ENCODE data around the gene GMNN. TPM values are rescaled to one million over a fixed set of nuclear protein-coding genes. Genes with fewer than 3 reads are reported as not detected.

The GMNN gene
- total and polyA plus RNA-seq, 12 donors, result 3.1 to 15.6 (median 6.8) TPM

DNA sequence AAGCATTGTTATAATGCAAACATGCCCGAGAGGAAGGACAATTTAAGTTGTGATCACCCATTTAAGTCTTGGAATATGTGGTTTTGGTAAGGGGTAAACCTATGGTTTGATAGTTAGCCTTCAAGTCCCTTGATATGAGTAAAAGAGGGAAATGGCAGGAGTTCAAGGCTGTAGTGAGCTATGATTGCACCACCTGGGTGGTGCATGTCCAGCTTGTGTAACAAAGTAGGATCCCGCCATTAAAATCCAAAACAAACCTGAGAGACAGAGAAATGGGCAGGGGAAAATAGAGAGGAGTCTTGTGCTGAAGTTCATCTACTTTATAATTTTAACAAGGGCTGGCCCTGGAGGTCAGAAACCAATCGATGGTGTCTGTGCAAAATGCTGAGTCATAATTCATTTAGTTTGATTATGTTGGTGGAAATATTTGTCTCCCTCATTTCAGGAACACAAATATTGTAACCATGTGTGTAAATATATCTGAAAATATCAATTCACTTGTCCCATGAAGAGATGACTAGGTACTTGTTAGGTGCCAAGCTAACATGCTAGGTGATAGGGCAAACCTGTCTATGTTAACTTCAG is 47.2 kb downstream of the GMNN start:
- no peak for DNase-seq
- TF ChIP-seq, protein P1, sequence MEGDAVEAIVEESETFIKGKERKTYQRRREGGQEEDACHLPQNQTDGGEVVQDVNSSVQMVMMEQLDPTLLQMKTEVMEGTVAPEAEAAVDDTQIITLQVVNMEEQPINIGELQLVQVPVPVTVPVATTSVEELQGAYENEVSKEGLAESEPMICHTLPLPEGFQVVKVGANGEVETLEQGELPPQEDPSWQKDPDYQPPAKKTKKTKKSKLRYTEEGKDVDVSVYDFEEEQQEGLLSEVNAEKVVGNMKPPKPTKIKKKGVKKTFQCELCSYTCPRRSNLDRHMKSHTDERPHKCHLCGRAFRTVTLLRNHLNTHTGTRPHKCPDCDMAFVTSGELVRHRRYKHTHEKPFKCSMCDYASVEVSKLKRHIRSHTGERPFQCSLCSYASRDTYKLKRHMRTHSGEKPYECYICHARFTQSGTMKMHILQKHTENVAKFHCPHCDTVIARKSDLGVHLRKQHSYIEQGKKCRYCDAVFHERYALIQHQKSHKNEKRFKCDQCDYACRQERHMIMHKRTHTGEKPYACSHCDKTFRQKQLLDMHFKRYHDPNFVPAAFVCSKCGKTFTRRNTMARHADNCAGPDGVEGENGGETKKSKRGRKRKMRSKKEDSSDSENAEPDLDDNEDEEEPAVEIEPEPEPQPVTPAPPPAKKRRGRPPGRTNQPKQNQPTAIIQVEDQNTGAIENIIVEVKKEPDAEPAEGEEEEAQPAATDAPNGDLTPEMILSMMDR (IDR thresholded peaks at IDR 0.05), result no peak
- H3K4me1 ChIP-seq, result no peaks in the 10 kb centered on the region
- H3K27ac ChIP-seq, result no peak overlapping the region
- H3K27me3 ChIP-seq, result no peaks in the 10 kb centered on the region
- WGBS, 2 donors, result 96 to 97% methylated on average over 3 of the region's 3 CpGs
- H3K4me3 ChIP-seq, result no peak overlapping the region
- H3K9me3 ChIP-seq, result no peaks in the 10 kb centered on the region
- intact Hi-C loops (cut with DNase I), result no loop called here
- H3K36me3 ChIP-seq, result peaks cover 0 to 78% (median 9%) of the 10 kb centered on the region in 9 donors
- ATAC-seq, result no peak

GRCh38 chr6:24822696-24823095 is 48.0 kb downstream of the GMNN start:
- WGBS, 2 donors, result 97 to 98% methylated on average over 6 of the region's 6 CpGs
- Histone ChIP-seq H3K36me3 (peaks cover 0 to 83% (median 9%) of the 10 kb centered on the region in 9 donors), H3K4me3 (no peak overlapping the region), H3K27me3 (no peaks in the 10 kb centered on the region), H3K9me3 (no peaks in the 10 kb centered on the region), H3K4me1 (no peaks in the 10 kb centered on the region), H3K27ac (no peak overlapping the region)
- TF ChIP-seq, protein P1 (IDR thresholded peaks at IDR 0.05), result no peak
- no peak for DNase-seq
- no peak for ATAC-seq
- intact Hi-C loops (cut with DNase I), result no loop called here

GRCh38 chr6:24823185-24823584 is 48.4 kb downstream of the GMNN start:
- Histone ChIP-seq H3K9me3 (no peaks in the 10 kb centered on the region), H3K27ac (no peak overlapping the region), H3K4me3 (no peak overlapping the region), H3K36me3 (peaks cover 0 to 83% (median 5%) of the 10 kb centered on the region in 9 donors), H3K27me3 (no peaks in the 10 kb centered on the region), H3K4me1 (no peaks in the 10 kb centered on the region)
- TF ChIP-seq, protein P1 (IDR thresholded peaks at IDR 0.05), result no peak
- WGBS, 2 donors, result 83 to 97% methylated on average over 2 of the region's 2 CpGs
- no peak for DNase-seq
- intact Hi-C loops (cut with DNase I), result no loop called here
- no peak for ATAC-seq

DNA sequence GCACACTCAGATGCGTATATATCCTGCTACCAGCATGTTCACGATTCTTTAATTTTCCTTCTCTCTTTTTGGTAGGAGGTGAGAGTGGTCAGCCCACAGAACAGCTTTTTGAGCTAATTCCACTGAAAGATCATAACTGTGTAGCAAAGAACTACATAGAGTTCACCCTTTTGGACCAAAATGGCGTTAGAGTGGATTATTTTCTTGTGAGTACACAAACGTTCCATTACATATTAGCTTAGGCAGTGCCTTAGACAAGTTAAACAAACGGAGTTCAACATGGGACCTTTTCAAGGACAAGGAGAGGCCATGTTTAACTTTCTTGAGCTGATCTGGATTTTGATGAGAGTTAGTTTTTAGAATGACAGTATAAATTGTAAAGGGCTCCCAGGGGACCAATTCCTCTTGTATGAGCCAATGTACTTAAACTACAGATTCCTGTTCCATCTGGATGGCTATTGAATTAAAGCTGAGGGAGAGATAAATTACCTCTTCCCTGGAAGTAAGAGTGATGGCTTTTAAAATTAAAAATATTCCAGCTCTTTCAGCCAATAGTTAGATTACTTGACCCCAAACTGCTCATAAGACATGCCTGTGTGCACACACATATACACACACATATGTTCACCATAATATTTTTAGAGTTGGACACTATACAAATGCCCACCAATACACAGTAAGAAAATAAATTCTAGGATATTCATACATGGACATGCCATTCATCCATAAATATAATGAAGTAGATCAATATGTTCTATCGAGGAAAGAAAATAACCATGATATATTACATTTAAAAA is 49.6 kb downstream of the GMNN start:
- no peaks in the 10 kb centered on the region for H3K27me3 ChIP-seq
- WGBS, 2 donors, result 88% methylated on average over 6 of the region's 6 CpGs
- TF ChIP-seq, protein P1 (IDR thresholded peaks at IDR 0.05), result no peak
- intact Hi-C loops (cut with DNase I), result no loop called here
- no peaks in the 10 kb centered on the region for H3K4me1 ChIP-seq
- DNase-seq (no peak), ATAC-seq (no peak)
- no peaks in the 10 kb centered on the region for H3K9me3 ChIP-seq
- no peak overlapping the region for H3K27ac ChIP-seq
- no peak overlapping the region for H3K4me3 ChIP-seq
- H3K36me3 ChIP-seq, result peaks cover 0 to 83% (median 0%) of the 10 kb centered on the region in 9 donors
